ENCODE measurements around the gene RNF8.
"Not testable (repeated sequence)": the region's sequence is repeated elsewhere in the genome, so short reads cannot be mapped to it uniquely, and the experiment has no call there.

Gene RNF8

DNA sequence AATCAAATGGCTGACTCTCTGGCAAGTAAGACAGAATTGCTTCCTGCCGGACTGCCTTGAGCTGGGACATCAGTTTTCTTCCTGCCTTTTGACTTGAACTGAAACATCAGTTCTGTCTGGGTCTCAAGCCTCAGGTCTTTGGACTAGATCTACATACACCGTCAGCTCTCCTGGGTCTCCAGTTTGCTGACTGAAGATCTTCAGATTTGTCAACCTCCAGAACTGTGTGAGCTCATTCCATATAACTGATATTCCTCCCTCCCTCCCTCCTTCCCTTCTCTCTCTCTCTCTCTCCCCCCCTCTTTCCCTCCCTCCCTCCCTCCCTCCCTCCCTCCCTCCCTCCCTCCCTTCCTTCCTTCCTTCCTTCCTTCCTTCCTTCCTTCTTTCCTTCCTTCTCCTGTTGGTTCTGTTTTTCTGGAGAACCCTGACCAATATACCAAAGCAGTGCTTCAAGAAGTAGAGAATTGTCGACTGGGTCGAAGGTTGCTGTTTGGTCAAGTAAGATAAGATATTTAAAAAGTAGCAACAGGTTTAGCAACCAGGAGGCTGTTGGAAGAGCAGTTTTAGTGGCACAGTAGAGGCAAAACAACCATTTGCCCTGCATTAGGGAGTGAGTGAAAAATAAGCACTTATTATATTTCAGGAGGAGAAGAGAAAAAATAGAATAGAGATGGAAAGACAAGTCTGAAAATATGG is 46.2 kb downstream of the RNF8 start:
- DNase-seq (ENCODE audit: low spot score), result no peak

DNA sequence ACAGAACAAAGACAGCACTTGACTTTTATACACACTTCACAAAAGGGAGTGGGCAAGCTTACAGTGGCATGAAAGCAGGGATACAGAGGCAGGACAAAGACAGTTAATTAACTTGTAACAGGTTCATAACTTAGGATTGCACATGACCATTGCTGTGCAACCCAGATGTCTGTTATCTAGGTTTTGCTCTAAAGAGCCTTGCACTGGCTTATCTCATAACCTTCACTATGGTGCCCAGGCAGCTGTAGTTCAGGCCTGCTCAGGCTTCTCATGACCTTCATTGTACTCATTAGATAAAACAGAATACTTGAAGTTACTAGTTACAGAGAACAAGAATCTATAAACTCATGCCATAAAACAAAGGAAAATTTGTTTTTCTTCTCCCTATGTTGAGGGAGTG is 47.9 kb downstream of the RNF8 start:
- not testable (repeated sequence) for DNase-seq (ENCODE audit: low spot score)

DNA sequence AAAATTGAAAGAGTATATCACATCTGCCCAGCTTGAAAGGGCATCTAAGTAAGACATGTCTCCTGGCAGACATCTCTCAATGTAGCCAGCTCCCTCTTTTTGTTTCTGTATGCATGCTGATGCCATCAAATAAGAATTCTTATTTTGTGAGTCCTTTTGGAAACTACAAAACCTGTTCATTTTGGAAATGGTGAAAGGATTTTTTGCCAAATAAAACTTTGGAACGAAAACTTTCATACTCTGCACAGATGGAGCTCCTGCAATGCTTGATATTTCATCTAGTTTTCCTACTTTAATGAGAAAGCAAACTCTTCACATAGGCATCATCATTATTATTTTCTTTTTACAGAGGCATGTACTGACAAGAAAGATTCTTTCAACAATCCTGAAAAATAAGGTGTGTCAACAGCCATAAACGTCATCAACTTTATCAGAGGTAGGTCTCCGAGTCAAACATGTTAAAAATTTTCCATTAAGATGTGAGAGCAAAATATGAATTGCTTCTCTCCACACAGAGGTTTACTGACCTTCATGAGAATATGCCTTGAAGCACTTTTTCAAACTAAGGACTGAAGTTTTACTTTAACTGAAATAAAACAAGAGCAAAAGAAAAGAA is 53.1 kb downstream of the RNF8 start:
- no peak for DNase-seq (ENCODE audit: low spot score)

DNA sequence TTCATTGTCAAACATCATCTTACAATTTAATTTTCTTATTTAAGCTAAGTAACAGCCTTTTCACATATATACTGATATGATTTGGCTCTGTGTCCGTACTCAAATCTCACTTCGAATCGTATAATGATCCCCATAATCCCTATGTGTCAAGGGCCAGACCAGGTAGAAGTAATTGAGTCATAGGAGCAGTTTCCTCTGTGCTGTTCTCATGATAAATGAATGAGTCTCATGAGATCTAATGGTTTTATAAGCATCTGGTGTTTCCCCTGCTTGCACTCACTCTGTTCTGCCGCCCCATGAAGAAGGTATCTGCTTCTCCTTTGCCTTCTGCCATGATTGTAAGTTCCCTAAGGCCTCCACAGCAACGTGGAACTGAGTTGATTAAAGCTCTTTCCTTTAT is 54.2 kb downstream of the RNF8 start:
- DNase-seq (ENCODE audit: low spot score), result no peak

DNA sequence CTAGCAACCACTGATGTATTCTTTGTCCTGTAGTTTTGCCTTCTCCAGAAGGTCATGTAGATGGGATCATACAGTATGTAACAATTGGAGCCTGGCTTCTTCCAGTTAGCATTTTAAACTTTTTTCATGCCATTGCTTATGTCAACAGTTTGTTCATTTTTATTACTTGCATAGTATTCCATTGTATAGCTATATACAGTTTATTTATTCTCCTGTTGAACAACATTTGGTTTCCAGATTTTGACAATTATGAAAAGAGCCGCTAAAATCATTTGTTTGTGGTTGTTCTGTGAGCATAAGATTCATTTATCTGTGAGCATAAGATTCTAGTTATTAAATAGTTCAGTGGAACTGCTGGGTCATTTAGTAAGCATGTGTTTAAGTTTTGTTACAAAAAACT is 55.7 kb downstream of the RNF8 start:
- no peak for DNase-seq (ENCODE audit: low spot score)

DNA sequence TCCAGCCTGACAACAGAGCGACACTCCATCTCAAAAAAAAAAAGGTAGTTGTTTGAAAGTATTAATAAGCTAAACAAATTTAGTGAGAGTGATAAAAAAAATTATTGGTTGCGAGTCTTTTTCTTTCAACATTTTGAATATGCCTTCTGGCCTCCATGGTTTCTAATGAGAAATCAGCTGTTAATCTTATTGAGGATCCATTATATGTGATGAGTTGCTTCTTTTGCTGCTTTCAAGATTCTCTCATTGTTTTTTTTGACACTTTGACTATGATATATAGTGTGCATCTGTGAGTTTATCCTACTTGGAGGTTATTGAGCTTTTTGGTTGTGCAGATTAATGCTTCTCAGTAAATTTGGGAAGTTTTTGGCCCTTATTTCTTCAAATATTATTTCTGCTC is 63.6 kb downstream of the RNF8 start:
- DNase-seq (ENCODE audit: low spot score), result no peak

DNA sequence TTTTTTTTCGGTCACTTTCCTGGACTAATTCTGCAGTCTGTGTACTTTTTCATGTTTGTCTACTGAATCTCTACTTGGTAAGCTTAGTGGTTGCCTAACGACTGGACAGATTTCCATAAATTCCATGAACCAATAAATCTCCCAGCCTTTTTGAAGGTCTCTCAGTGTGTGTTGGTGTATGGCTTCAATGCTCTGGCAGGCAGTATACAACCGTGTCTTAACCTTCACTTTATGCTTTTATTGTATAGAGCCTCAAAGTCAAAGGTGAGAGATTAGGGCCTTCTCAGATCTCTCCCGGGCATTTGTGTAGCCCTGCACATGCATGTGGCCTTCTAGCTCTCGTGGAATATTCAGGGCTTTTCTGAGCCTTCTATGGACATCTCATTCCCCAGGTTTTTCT is 64.9 kb downstream of the RNF8 start:
- no peak for DNase-seq (ENCODE audit: low spot score)

DNA sequence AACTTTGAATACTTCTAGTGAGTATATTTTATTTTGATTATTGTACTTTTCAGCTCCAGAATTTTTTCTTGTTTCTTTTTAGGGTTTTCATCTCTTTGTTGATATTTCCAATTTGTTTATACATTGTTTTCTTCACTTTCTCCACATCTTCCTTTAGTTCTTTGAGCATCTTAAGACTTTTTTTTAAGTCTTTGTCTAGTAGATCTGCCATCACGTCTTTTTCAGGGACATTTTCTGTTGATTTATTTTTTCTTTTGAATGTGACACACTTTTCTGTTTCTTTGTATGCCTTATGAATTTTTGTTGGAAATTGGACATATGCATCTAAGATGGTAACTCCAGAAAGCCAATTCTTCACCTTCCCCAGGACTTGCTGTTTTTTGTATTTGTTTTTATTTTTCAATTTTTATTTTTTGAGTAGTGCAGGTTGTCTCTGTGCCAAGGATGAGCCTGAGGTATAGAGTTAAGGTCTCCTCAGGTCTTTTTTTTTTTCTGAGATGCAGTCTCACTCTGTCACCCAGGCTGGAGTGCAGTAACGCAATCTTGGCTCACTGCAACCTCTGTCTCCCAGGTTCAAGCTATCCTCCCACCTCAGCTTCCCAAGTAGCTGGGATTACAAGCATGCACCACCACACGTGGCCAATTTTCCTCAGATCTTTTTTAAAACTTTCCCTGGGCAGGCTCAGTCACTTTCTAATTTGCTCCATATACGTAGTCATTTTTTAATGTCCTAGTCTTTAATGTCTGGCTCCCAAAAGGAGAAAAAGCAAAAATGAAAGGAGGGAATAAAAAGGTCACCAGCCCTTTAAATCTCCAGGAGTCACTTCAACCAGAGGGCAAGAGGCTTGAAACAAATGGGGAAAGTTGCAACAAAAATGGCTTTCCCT is 72.5 kb downstream of the RNF8 start:
- DNase-seq (ENCODE audit: low spot score), result no peak

DNA sequence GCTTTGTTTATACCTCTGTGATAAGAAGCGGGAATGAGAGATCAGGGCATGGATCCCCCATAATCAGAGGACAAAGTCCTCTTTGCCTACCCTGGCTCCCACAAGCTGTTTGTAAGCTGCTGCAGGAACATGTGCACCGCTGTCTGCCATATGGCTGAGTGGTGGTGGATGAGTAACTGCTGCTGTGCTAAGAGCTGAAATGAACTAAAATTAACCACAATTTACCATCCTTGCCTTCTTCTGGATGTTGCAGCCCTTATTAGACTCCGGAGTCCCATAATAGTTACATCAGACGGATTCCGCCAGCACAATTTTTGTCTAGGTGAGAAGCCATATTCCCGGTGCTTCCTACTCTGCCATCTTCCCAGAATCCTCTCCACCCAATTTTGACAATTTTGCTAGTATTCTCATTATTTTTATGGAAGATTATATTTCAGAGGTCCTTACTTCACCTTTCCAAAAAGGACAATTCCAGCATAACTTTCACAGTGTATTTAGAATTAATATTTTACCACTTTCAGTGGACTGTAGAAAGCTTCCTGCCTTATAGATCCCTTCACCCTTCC is 73.2 kb downstream of the RNF8 start:
- no peak for DNase-seq (ENCODE audit: low spot score)

DNA sequence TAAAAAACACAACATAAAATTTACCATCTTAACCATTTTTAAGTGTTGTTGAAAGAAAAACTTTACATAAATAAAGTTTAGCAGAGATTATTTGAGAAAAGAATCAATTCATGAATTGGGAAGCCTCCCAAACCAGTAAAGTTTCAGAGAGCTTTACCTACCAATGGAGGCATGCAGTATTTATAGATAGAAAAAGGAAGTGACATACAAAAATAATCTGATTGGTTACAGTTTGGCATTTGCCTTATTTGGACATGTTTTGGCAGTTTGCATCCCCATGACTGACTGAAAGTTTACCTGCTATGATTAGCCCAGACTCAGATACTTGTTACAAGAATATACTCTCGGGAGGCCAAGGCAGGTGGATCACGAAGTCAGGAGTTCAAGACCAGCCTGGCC is 75.6 kb downstream of the RNF8 start:
- DNase-seq (ENCODE audit: low spot score), result no peak

DNA sequence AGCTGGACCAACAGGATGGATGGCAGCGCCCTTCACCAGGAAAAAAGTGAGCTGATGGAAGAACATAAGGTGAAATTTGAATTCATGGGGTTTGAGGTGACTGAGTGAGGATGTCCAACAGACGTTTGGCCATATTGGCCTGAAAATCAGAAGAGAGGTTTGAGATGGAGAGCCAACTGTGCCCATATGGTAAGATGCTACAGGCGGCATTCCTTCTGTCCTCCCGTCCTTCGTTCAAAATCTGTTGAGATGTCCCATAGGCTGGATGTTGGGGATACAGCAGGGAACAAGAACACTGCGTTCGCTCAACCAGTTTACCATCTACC is 78.8 kb downstream of the RNF8 start:
- DNase-seq (ENCODE audit: low spot score), result no peak

DNA sequence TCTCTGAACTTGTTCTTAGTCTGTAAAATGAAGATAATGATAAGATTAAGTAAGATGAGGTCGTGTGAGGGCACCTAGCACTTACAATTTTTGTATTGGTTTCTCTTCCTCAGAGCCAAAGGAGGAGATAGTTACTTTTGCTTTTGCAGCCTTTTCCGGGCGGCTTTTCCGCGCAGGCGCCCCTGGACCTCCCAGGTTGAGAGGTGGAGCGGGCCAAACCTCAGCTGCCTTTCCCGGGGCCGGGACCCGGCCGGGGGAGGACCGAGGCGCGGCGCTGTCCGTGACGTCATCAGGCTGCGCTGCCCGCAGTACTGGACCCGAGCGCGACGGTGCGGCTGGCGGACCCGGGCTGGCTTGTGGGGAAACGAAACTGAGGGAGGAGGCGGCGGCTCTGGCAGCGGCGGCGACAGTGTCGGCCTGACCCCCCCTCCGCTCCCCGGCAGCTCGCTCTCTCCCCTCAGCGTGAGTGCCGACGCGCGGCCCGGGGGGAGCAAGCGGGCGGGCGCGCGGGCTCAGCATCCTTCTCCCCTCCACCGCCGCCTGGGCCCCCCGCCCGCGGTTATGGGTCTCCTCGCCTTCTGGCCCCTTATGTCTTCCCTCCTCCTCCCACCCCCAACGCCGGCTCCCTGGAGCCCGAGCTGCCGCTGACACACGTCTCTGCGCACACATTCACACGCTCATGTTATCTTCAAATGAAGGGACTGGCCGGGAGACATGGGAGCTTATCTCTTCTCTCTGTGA is 79.3 kb downstream of the RNF8 start, which contains the start of gene CMTR1:
TSS of gene CMTR1 (plus strand) at position 306 of the 741 bp plus-strand sequence. CDS start 2,409 bp downstream, outside the sequence.
- DNase-seq (ENCODE audit: low spot score), result peak; percentile 82

DNA sequence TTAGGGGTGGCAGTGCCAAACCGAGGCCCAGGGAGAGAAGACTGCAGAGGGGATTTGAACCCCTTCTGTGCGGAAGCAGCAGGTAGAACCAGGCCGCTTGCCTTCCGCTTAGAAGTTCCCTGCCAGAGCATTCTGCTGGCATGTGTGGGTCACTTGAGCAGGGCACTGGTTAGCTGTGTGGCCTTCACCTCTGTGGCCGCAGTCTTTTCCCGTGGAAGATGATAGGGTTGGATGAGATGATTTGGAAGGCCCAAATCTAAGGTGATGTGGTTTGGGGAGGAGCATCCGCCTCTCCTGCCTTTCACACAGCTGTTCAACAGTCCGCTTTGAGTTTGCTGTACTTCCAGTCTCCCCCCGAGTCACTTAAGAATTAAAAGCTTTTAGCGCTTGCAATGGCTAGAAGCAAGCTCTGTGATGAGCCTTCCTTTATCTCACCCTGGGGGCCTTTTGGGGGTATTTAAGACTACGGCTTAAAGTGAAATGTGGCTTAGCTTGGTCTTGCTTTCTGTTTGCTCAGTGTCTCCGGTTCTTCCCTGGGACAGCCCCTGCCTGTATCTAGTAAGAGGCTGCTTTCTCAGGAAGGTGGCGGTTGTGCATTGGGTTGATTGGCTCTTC is 80.0 kb downstream of the RNF8 start:
- DNase-seq (ENCODE audit: low spot score), result peak; percentile 1

DNA sequence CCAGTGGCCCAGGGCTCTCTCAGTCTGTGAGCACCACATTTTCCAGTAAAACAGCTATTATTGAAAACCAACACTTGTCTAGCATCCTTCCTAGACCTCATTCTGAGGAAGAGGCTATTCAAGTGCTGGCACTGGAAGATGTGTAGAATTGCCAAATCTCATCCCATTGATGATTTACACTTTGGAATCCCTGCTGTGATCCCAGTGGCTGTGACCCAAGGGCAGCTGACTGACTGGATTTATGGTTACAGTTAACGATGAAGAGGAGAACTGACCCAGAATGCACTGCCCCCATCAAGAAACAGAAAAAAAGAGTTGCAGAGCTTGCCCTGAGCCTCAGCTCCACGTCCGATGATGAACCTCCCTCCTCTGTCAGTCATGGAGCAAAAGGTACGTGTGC is 81.6 kb downstream of the RNF8 start:
- no peak for DNase-seq (ENCODE audit: low spot score)

DNA sequence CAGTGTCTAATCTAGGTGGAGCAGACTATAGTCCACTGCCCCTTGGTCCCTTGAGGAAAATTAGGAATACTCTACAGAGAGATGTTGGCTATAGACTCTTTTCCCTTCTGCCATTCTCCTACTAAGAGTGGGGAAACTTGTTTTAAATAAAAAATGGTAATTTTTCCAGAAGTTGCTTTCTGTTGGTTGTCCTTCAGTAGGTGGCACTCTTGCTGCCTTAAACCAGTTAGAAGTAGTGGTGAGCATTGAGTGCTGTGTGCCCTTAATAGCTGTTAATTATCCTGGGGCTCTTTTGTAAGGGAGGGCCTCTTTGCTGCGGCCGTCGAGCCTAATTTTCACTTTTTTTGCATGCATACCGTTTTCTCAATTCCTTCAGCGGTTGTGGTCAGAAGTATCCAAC is 82.0 kb downstream of the RNF8 start:
- no peak for DNase-seq (ENCODE audit: low spot score)

DNA sequence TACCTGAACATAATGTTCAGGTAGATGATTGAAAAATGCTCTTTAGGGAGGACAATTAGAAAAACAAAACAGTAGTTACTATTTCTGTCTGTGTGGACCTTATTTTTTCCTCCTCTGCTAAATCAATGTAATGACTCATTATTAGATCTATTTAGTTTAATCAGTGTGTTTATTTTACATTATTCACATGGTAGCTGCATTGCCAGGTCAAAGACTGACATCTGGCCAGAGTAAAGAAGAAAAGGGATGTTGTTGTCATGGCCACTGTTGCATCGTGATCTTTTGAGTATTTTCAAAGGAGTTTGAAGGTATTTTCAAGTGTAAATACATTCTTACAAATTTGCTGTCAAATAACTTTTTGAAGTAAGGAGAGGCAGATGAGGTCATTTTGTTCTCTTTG is 85.1 kb downstream of the RNF8 start:
- DNase-seq (ENCODE audit: low spot score), result no peak

DNA sequence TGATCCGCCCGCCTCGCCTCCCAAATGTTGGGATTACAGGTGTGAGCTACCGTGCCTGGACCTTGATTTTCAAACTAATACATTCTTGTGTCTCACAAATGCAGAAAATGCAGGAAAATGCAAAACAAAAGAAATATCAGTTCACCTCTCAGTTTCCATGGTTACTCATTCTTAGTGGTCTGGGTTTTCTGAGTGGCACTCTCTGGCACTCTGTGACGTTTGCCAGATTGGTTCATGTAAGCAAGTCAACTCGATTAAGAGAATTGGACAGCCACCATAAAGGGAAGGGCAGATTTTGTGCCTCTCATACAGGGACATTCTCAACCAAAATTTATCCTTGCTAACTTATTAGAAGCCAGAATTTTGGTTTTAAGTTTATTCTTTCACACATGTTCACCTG is 87.9 kb downstream of the RNF8 start:
- DNase-seq (ENCODE audit: low spot score), result no peak

DNA sequence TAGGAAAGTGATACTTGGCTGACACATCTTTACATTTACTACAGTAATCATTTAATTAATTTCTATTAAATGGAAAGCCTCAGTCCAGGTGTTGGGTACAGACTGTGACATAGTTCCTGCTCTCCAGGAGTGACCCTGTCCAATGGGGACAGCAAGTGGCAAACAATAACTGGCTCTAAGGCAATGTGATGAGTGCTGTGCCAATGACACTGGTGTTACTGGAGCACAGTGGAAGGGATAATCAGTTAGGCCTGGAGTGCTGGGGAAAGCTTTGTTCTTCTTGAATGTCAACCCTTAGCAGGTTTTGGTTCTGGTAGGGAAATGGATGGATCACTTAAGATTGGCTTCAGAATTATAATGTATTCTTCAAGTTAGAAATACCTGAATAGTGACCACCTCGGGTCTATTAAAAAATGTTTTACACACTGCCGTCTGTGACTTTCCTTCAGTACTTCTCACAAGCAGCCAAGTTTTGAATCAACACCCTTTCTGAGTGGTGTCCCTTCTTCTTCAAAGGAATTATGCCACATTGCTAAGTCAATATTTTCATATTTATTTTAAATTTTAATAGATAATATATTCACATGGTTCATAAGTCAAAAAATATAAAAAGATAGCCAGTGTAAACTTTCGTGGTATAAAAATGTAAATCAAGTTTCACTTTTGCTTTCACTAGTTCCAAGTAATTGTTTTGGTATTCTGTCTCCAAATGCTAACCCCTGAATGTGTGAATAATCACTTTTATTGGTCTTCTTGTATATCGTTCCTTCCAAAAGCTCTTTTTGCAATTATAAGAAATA is 88.8 kb downstream of the RNF8 start:
- no peak for DNase-seq (ENCODE audit: low spot score)

DNA sequence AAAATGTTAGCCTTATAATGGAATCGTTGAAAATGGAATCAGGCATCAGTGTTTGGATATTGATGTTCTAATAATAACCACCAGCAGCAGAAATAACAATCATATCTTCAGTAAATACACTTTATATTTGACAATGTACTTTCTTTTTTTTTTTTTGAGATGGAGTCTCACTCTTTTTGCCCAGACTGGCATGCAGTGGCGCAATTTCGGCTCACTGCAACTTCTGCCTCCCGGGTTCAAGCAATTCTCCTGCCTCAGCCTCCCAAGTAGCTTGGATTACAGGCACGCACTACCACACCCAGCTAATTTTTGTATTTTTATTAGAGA is 89.4 kb downstream of the RNF8 start:
- not testable (repeated sequence) for DNase-seq (ENCODE audit: low spot score)
